NB4 (cell line): Measurements from ENCODE around the gene ARHGAP11B.
"Not testable (repeated sequence)": the region's sequence is repeated elsewhere in the genome, so short reads cannot be mapped to it uniquely, and the experiment has no call there.

Experiments
- POLR2A ChIP-seq: IDR thresholded peaks from 2 replicates; pipeline ENCODE4 v1.6.1; 2011; ENCODE audit warnings: mild to moderate bottlenecking; ENCODE audit not compliant: insufficient read length; ENCODE audit errors: extremely low read depth
- TF ChIP-seq, protein P1 (sequence below): IDR thresholded peaks from one replicate; pipeline ENCODE4 v1.5.1; 2012; ENCODE audit warnings: low read depth, low read length

DNA sequence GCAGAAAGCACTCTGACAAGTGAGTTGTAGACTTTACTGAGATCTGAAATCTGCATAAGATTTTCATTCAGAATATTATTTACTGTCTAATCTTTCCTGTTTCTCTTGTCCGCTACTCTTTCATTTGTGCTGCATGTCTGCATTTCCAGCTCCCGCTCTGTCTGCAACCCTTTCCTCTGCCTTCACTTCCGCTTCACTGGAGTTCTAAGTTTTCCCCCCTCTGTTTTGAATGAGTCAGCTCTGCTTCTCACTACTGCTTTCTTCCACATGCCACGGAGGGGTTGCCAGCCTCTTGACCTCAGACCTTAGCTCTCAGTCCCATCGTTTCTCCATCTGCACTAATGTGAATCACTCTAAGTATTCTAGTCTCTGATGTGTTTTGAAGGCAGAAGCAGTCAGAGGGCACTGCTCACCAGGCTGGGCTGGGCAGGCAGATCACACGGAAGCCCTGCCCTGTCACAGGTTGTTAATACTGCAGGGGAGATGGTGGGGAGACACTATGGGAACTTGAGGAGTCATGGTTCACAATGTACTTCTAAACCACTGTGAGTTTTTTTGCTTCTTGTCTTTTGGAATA, 46.4 kb upstream of the ARHGAP11B start:
- not testable (repeated sequence) for TF ChIP-seq POLR2A
- TF ChIP-seq, protein P1, sequence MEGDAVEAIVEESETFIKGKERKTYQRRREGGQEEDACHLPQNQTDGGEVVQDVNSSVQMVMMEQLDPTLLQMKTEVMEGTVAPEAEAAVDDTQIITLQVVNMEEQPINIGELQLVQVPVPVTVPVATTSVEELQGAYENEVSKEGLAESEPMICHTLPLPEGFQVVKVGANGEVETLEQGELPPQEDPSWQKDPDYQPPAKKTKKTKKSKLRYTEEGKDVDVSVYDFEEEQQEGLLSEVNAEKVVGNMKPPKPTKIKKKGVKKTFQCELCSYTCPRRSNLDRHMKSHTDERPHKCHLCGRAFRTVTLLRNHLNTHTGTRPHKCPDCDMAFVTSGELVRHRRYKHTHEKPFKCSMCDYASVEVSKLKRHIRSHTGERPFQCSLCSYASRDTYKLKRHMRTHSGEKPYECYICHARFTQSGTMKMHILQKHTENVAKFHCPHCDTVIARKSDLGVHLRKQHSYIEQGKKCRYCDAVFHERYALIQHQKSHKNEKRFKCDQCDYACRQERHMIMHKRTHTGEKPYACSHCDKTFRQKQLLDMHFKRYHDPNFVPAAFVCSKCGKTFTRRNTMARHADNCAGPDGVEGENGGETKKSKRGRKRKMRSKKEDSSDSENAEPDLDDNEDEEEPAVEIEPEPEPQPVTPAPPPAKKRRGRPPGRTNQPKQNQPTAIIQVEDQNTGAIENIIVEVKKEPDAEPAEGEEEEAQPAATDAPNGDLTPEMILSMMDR: not testable (repeated sequence)
